ENCODE results near the gene OPN1MW. TPM values are rescaled to one million over a fixed set of nuclear protein-coding genes. Genes with fewer than 3 reads are reported as not detected.
A peak's percentile ranks its signal among the peaks of the same experiment; 100 is the strongest.
"Not testable (repeated sequence)": the region's sequence is repeated elsewhere in the genome, so short reads cannot be mapped to it uniquely, and the experiment has no call there.

The OPN1MW gene
- total RNA-seq, 2 experiments from 2014 or later, result not detected

DNA sequence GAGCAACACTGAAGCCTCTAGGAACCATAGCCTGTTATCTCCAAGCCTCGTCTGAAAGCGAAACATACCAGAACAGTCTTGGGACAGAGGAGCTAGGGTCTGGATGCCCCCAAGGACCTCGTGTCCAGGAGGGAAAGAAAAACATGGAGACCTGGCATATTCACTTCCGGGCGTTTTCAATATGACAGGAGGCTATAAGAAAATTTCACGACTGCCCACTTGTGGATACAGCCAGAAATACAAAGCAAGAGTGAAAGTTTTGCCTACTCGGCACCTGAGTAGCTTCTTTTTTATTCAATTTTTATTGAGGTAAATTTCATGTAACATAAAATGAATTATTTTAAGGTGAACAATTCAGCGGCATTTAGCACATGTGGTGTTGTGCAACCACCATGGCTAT lies 17.5 kb upstream of the OPN1MW start:
- H3K4me1 Mint-ChIP-seq; H3K27ac Mint-ChIP-seq; CTCF ChIA-PET; H3K9me3 Mint-ChIP-seq (ENCODE audit: low read depth); H3K27me3 Mint-ChIP-seq; H3K36me3 Mint-ChIP-seq; H3K4me3 Mint-ChIP-seq; DNase-seq; ATAC-seq: not testable (repeated sequence)

- H3K27me3 Mint-ChIP-seq; DNase-seq; H3K9me3 Mint-ChIP-seq (ENCODE audit: low read depth); CTCF ChIA-PET; H3K4me1 Mint-ChIP-seq; H3K27ac Mint-ChIP-seq; ATAC-seq; H3K36me3 Mint-ChIP-seq; H3K4me3 Mint-ChIP-seq: not testable (repeated sequence)
These were observed 14.0 kb upstream of the OPN1MW start for GRCh38 chrX:154168384-154168783.

DNA sequence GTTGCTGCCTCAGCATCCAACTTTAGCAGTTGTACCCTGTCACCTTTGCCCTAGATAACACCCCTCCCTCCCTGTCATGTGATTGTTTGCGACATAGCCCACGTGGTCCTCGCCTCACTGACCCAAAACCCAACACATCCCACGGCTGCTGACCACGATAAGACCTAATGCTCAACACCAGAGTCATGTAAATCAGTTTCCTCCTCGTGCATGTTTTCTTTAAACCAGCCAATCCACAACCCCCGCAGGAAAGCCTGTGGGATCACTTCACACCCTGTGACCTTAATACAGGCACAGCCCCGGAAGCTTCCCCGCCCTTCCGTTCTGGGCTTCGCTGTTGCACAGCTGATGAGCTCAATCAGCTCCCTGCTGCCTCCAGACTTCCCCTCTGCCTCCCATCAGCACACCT lies 9.9 kb upstream of the OPN1MW start:
- H3K4me1 Mint-ChIP-seq; DNase-seq; H3K27me3 Mint-ChIP-seq; H3K9me3 Mint-ChIP-seq (ENCODE audit: low read depth); H3K36me3 Mint-ChIP-seq; H3K4me3 Mint-ChIP-seq; H3K27ac Mint-ChIP-seq; CTCF ChIA-PET: not testable (repeated sequence)
- ATAC-seq, result peak; percentile 99

GRCh38 chrX:154174356-154174755 lies 8.0 kb upstream of the OPN1MW start:
- CTCF ChIA-PET; H3K4me1 Mint-ChIP-seq; ATAC-seq; H3K36me3 Mint-ChIP-seq; DNase-seq; H3K9me3 Mint-ChIP-seq (ENCODE audit: low read depth); H3K4me3 Mint-ChIP-seq; H3K27me3 Mint-ChIP-seq; H3K27ac Mint-ChIP-seq: not testable (repeated sequence)

- DNase-seq; H3K4me3 Mint-ChIP-seq; H3K4me1 Mint-ChIP-seq; H3K36me3 Mint-ChIP-seq; H3K27ac Mint-ChIP-seq; CTCF ChIA-PET; H3K9me3 Mint-ChIP-seq (ENCODE audit: low read depth); ATAC-seq; H3K27me3 Mint-ChIP-seq: not testable (repeated sequence)
These were observed 1.4 kb downstream of the OPN1MW start for GRCh38 chrX:154183794-154184193.

DNA sequence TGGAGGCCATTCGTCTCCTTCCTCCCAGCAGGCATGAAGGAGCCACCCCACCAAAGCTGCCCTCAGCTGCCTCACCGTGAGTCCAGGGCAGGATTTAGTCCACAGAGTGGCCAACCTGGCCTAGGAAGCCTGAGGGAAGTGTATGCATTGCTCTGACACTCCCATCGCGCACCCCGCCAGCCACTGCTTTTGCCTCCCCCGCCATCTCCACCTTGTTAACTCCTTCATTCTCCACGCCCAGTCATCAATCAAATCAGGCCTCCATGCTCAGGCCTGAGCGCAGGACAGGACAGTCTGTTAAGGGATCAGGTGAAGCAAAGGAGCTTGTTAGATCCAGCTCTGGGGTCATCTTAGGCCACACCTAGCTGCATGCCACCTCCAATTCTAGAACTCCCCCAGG lies 10.4 kb downstream of the OPN1MW start:
- DNase-seq; H3K27me3 Mint-ChIP-seq; H3K9me3 Mint-ChIP-seq (ENCODE audit: low read depth); H3K4me1 Mint-ChIP-seq; CTCF ChIA-PET; H3K27ac Mint-ChIP-seq; H3K36me3 Mint-ChIP-seq; H3K4me3 Mint-ChIP-seq; ATAC-seq: not testable (repeated sequence)

DNA sequence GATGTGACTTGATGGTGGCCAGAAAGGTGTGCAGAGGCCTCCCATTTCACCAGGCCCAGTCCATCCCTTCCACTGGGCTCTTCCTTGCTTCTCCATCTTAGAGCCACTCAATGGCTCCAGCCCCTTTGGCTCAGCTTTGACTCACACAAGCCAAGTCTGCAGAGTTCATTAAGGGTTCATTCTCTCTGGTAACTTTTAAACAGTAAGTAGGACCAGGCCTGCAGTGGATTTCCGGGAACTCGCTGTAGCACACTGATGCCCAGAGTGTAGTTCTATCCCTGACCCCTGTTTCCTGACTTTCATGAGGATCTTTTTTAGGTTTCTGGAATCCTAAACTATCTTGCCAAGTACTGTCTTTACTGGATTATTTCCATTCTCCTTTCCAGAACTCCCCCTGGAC lies 11.9 kb downstream of the OPN1MW start:
- H3K36me3 Mint-ChIP-seq; H3K27ac Mint-ChIP-seq; ATAC-seq; H3K4me1 Mint-ChIP-seq; H3K4me3 Mint-ChIP-seq; DNase-seq; CTCF ChIA-PET; H3K9me3 Mint-ChIP-seq (ENCODE audit: low read depth); H3K27me3 Mint-ChIP-seq: not testable (repeated sequence)

DNA sequence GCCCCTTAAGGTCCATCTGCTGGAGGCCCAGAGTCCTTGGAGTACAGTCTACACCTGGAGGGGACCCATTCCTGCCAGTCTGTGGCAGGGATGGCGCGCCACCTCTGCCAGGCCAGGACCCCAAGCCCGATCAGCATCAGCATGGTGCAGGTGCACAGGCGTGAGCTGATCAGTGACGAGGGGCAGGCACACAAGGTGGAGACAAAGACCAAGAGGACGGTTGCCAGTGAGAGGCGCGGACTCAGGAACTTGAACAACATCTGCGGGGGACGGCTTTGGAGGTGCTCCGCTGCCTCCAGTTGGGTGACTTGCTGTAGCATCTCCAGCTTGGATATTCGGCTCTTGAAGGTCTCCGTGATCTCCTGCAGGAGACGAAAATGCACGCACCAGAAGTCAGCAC lies 14.1 kb downstream of the OPN1MW start:
- DNase-seq; H3K9me3 Mint-ChIP-seq (ENCODE audit: low read depth); ATAC-seq; H3K4me3 Mint-ChIP-seq; CTCF ChIA-PET; H3K4me1 Mint-ChIP-seq; H3K36me3 Mint-ChIP-seq; H3K27me3 Mint-ChIP-seq; H3K27ac Mint-ChIP-seq: not testable (repeated sequence)

- H3K4me3 Mint-ChIP-seq; CTCF ChIA-PET; DNase-seq; H3K4me1 Mint-ChIP-seq; H3K27ac Mint-ChIP-seq; H3K27me3 Mint-ChIP-seq; H3K9me3 Mint-ChIP-seq (ENCODE audit: low read depth); H3K36me3 Mint-ChIP-seq: not testable (repeated sequence)
- ATAC-seq, result peak; percentile 98
These were observed 27.4 kb downstream of the OPN1MW start for GRCh38 chrX:154209670-154210418.

GRCh38 chrX:154211057-154211456 lies 28.7 kb downstream of the OPN1MW start:
- CTCF ChIA-PET; H3K36me3 Mint-ChIP-seq; H3K27me3 Mint-ChIP-seq; H3K9me3 Mint-ChIP-seq (ENCODE audit: low read depth); H3K4me1 Mint-ChIP-seq; ATAC-seq; H3K4me3 Mint-ChIP-seq: not testable (repeated sequence)
- DNase-seq, result peak; percentile 4
- H3K27ac Mint-ChIP-seq, result peak overlapping the region; percentile 52

DNA sequence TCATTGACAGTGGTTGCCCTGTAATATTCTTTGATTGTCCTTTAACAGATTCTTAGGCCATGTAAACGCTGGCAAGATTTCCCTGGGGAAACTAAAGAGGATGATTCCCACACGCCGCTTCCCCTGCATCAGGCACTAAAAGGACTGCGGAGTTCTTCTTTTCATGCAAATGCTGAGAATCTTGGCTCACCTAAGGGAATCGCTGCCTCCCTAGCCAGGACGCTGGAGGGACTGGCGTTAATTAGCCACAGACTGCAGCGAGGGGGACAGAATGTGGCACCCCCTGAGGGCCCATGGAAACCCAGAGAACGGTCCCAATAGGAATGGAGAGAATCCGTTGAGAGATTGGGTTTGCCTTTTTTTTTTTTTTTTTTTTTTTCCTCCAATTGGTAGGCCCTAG lies 29.1 kb downstream of the OPN1MW start:
- H3K27ac Mint-ChIP-seq; H3K27me3 Mint-ChIP-seq; H3K9me3 Mint-ChIP-seq (ENCODE audit: low read depth); H3K36me3 Mint-ChIP-seq; CTCF ChIA-PET; DNase-seq; ATAC-seq; H3K4me1 Mint-ChIP-seq; H3K4me3 Mint-ChIP-seq: not testable (repeated sequence)

DNA sequence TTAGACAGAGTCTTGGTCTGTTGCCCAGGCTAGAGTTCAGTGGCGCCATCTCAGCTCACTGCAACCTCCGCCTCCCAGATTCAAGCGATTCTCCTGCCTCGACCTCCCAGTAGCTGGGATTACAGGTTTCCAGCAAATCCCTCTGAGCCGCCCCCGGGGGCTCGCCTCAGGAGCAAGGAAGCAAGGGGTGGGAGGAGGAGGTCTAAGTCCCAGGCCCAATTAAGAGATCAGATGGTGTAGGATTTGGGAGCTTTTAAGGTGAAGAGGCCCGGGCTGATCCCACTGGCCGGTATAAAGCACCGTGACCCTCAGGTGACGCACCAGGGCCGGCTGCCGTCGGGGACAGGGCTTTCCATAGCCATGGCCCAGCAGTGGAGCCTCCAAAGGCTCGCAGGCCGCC lies 37.1 kb downstream of the OPN1MW start, which contains the start of gene OPN1MW2:
Gene OPN1MW2 (plus strand): TSS at position 301 of the 400 bp plus-strand sequence. CDS start 60 bp downstream, at position 361.
- H3K36me3 Mint-ChIP-seq; H3K9me3 Mint-ChIP-seq (ENCODE audit: low read depth); ATAC-seq; H3K27me3 Mint-ChIP-seq; H3K4me1 Mint-ChIP-seq; CTCF ChIA-PET; H3K27ac Mint-ChIP-seq; H3K4me3 Mint-ChIP-seq; DNase-seq: not testable (repeated sequence)

GRCh38 chrX:154225292-154225691 lies 42.9 kb downstream of the OPN1MW start:
- H3K36me3 Mint-ChIP-seq; ATAC-seq; H3K27me3 Mint-ChIP-seq; DNase-seq; CTCF ChIA-PET; H3K9me3 Mint-ChIP-seq (ENCODE audit: low read depth); H3K4me1 Mint-ChIP-seq; H3K27ac Mint-ChIP-seq; H3K4me3 Mint-ChIP-seq: not testable (repeated sequence)

- H3K36me3 Mint-ChIP-seq; H3K4me3 Mint-ChIP-seq; H3K4me1 Mint-ChIP-seq; CTCF ChIA-PET; DNase-seq; H3K9me3 Mint-ChIP-seq (ENCODE audit: low read depth); H3K27ac Mint-ChIP-seq; H3K27me3 Mint-ChIP-seq; ATAC-seq: not testable (repeated sequence)
These were observed 44.3 kb downstream of the OPN1MW start for GRCh38 chrX:154226706-154227105.

- H3K36me3 Mint-ChIP-seq; H3K4me3 Mint-ChIP-seq; DNase-seq; H3K27ac Mint-ChIP-seq; CTCF ChIA-PET; H3K4me1 Mint-ChIP-seq; H3K9me3 Mint-ChIP-seq (ENCODE audit: low read depth); H3K27me3 Mint-ChIP-seq; ATAC-seq: not testable (repeated sequence)
These were observed 49.0 kb downstream of the OPN1MW start for GRCh38 chrX:154231443-154231842.

Measured in activated CD8-positive, alpha-beta memory T cell treated with anti-CD3 and anti-CD28 coated beads, Interleukin-2, amount 10 ng/mL, durations not matched to agents 7 days and 5 days (primary cell).